HepG2 (cell line): Measurements from ENCODE around the gene AHNAK. TPM values are rescaled to one million over a fixed set of nuclear protein-coding genes. Genes with fewer than 3 reads are reported as not detected.

Experiments
- ATF1 ChIP-seq: IDR thresholded peaks from 2 replicates; pipeline ENCODE4 v1.6.1; 2016; ENCODE audit warnings: mild to moderate bottlenecking, control low read depth
- BCL6 ChIP-seq: IDR thresholded peaks from 2 replicates; pipeline ENCODE4 v1.6.1; 2016; ENCODE audit warnings: missing genetic modification reagents, missing compliant biosample characterization
- CEBPB ChIP-seq: IDR thresholded peaks from 2 replicates; pipeline ENCODE4 v1.6.1; 2011; ENCODE audit warnings: low read depth, low read length, improper control_type of control experiment, borderline replicate concordance
- EHMT2 ChIP-seq: fragments of 200-600 bp; sonication (generic); IDR thresholded peaks from 2 replicates; pipeline ENCODE4 v1.7.0; 2017; ENCODE audit warnings: antibody characterized with exemption, low read depth, low read length, borderline replicate concordance
- MAFG ChIP-seq: sonication (generic); formaldehyde crosslinking; IDR thresholded peaks from 2 replicates; pipeline ENCODE4 v1.5.1; 2020; ENCODE audit warnings: mild to moderate bottlenecking, missing genetic modification reagents
- NFYC ChIP-seq: IDR thresholded peaks from 2 replicates; pipeline ENCODE4 v1.6.1; 2016; ENCODE audit warnings: missing genetic modification reagents, missing compliant biosample characterization
- PRPF4 ChIP-seq: fragments of 200-400 bp; formaldehyde crosslinking; IDR thresholded peaks from 2 replicates; pipeline ENCODE4 v1.6.1; 2016; ENCODE audit warnings: low read length, low read depth; ENCODE audit not compliant: poor library complexity, severe bottlenecking
- RNF2 ChIP-seq: fragments of 450-650 bp; conservative IDR thresholded peaks from 2 replicates; pipeline ENCODE4 v1.6.1; 2016; ENCODE audit warnings: low read depth
- ZFAT ChIP-seq: sonication (generic); formaldehyde crosslinking; conservative IDR thresholded peaks from 2 replicates; pipeline ENCODE4 v1.8.1; 2023; ENCODE audit warnings: missing genetic modification reagents, inconsistent platforms
- ZFP37 ChIP-seq: sonication (generic); formaldehyde crosslinking; IDR thresholded peaks from 2 replicates; pipeline ENCODE4 v1.4.0; 2020; ENCODE audit warnings: missing genetic modification reagents, borderline replicate concordance
- ZNF225 ChIP-seq: sonication (generic); formaldehyde crosslinking; IDR thresholded peaks from 2 replicates; pipeline ENCODE4 v1.4.0; 2020; ENCODE audit warnings: mild to moderate bottlenecking, missing genetic modification reagents
- ZNF234 ChIP-seq: sonication (generic); formaldehyde crosslinking; conservative IDR thresholded peaks from 2 replicates; pipeline ENCODE4 v1.5.1; 2020; ENCODE audit warnings: mild to moderate bottlenecking, missing genetic modification reagents
- ZNF326 ChIP-seq: sonication (generic); formaldehyde crosslinking; IDR thresholded peaks from 2 replicates; pipeline ENCODE4 v1.4.0; 2020; ENCODE audit warnings: missing genetic modification reagents, borderline replicate concordance
- ZNF496 ChIP-seq: sonication (generic); formaldehyde crosslinking; IDR thresholded peaks from 2 replicates; pipeline ENCODE4 v1.8.1; 2023; ENCODE audit warnings: mild to moderate bottlenecking, moderate library complexity, missing genetic modification reagents; ENCODE audit not compliant: insufficient replicate concordance
- ZNF547 ChIP-seq: sonication (generic); formaldehyde crosslinking; IDR thresholded peaks from 2 replicates; pipeline ENCODE4 v1.5.1; 2020; ENCODE audit warnings: mild to moderate bottlenecking, missing genetic modification reagents
- ZNF747 ChIP-seq: sonication (generic); formaldehyde crosslinking; IDR thresholded peaks from 2 replicates; pipeline ENCODE4 v1.8.1; 2023; ENCODE audit warnings: missing genetic modification reagents, mild to moderate bottlenecking, borderline replicate concordance
- ZNF749 ChIP-seq: sonication (generic); formaldehyde crosslinking; IDR thresholded peaks from 2 replicates; pipeline ENCODE4 v1.8.0; 2022; ENCODE audit warnings: mild to moderate bottlenecking, missing genetic modification reagents, moderate library complexity, borderline replicate concordance
- ZNF878 ChIP-seq: sonication (generic); formaldehyde crosslinking; IDR thresholded peaks from 2 replicates; pipeline ENCODE4 v1.8.1; 2023; ENCODE audit warnings: mild to moderate bottlenecking, missing genetic modification reagents, moderate library complexity
- polyA plus RNA-seq, 8 experiments: library from polyadenylated mRNA; depleted of rRNA in 3 of 8; stranded (reverse) in 7 of 8; unstranded in 1 of 8; fragments of >200 nt; fragmentation: Illumina TruSeq in 4 of 8; extraction: Trizol in 4 of 8; gene quantifications; 2 replicates each; pipeline versions ENCODE4 v1.2.1 to v1.2.3, GENCODE V29; 2011 to 2016; ENCODE audit warnings: low read depth in 4 of 8, missing spikeins in 1 of 8, mixed read lengths in 1 of 8; ENCODE audit not compliant: insufficient read depth in 1 of 8
- total RNA-seq, 5 experiments: library from RNA; depleted of rRNA; stranded (reverse); fragments of >200 nt; fragmentation: Illumina TruSeq; extraction: Trizol; gene quantifications; 2 replicates each; pipeline ENCODE4 v1.2.3, GENCODE V29; 2016; ENCODE audit warnings: low read depth in 1 of 5
- TF ChIP-seq, protein P1 (sequence below): sonication (generic); formaldehyde crosslinking; IDR thresholded peaks from 2 replicates; pipeline ENCODE4 v1.4.0; 2020; ENCODE audit warnings: mild to moderate bottlenecking, missing genetic modification reagents, borderline replicate concordance
- TF ChIP-seq, protein P2 (sequence below): IDR thresholded peaks from 2 replicates; pipeline ENCODE4 v1.6.1; 2012; ENCODE audit warnings: inconsistent platforms
- TF ChIP-seq, protein P3 (sequence below): sonication (generic); formaldehyde crosslinking; IDR thresholded peaks from 2 replicates; pipeline ENCODE4 v1.4.0; 2020; ENCODE audit warnings: missing genetic modification reagents, borderline replicate concordance
- TF ChIP-seq, protein P4 (sequence below): sonication (generic); formaldehyde crosslinking; IDR thresholded peaks from 2 replicates; pipeline ENCODE4 v1.5.0; 2020; ENCODE audit warnings: missing genetic modification reagents, mild to moderate bottlenecking, borderline replicate concordance

AHNAK gene
- total and polyA plus RNA-seq, 2 of the 13 experiments (the other 11 are each of a cell fraction or from before 2014, with no cell fraction given): 23.4 to 25.0 TPM

DNA sequence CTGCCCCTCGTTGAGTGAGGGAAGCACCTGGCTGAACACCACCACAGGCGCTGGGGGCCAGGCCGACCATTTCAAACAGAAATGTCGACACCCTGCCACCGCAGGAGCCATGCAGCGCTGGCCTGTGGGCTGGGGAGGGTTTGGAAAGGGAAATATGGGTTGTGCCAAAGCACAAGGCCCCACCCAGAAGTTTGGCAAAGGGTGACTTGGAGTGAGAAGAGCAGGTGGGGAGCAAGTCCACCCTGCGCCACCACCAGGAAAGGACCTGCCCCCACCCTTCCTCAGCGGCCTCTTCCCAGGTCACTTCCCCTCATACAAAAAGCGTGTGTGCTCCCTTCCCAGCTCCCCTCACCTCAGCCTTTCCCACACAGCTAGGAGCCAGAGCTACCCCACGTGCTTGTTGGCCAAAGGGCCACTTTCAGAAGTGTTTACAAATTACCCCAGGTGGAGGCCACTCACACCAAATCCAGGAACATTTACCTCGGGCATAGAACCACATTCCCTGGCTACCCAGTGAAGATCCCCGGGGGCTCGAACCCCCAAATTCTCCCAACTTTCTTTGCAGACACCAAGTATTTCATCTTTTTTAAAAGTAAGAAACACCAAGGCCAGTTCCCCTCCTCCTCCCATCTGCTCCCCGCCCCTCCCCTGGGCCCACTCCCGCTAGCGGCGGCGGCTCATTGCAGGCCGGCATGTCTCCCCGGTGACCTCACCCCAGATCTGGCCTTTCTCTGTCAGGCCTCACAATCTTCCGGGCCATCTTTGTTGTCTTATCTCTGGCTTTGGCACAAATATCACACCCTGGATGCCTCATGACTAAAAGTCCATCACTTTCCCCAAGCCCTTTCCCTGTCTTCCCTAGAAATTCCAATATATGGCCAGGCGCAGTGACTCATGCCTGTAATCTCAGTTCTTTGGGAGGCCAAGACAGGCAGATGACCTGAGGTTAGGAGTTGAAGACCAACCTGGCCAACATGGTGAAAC is 148.3 kb downstream of the AHNAK start (continued):
- TF ChIP-seq, protein P1, sequence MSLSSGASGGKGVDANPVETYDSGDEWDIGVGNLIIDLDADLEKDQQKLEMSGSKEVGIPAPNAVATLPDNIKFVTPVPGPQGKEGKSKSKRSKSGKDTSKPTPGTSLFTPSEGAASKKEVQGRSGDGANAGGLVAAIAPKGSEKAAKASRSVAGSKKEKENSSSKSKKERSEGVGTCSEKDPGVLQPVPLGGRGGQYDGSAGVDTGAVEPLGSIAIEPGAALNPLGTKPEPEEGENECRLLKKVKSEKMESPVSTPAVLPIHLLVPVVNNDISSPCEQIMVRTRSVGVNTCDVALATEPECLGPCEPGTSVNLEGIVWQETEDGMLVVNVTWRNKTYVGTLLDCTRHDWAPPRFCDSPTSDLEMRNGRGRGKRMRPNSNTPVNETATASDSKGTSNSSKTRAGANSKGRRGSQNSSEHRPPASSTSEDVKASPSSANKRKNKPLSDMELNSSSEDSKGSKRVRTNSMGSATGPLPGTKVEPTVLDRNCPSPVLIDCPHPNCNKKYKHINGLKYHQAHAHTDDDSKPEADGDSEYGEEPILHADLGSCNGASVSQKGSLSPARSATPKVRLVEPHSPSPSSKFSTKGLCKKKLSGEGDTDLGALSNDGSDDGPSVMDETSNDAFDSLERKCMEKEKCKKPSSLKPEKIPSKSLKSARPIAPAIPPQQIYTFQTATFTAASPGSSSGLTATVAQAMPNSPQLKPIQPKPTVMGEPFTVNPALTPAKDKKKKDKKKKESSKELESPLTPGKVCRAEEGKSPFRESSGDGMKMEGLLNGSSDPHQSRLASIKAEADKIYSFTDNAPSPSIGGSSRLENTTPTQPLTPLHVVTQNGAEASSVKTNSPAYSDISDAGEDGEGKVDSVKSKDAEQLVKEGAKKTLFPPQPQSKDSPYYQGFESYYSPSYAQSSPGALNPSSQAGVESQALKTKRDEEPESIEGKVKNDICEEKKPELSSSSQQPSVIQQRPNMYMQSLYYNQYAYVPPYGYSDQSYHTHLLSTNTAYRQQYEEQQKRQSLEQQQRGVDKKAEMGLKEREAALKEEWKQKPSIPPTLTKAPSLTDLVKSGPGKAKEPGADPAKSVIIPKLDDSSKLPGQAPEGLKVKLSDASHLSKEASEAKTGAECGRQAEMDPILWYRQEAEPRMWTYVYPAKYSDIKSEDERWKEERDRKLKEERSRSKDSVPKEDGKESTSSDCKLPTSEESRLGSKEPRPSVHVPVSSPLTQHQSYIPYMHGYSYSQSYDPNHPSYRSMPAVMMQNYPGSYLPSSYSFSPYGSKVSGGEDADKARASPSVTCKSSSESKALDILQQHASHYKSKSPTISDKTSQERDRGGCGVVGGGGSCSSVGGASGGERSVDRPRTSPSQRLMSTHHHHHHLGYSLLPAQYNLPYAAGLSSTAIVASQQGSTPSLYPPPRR (CRISPR knock-in tag): no peak
- TF ChIP-seq, protein P2, sequence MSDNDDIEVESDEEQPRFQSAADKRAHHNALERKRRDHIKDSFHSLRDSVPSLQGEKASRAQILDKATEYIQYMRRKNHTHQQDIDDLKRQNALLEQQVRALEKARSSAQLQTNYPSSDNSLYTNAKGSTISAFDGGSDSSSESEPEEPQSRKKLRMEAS: peak; percentile 73; the same call in 1 of the 2 replicates
- TF ChIP-seq ZNF234 (CRISPR knock-in tag): no peak
- TF ChIP-seq ZNF878 (CRISPR knock-in tag): 0 out of 2 replicates have a peak, but pooled peaks have one; percentile 45
- TF ChIP-seq ZNF547 (CRISPR knock-in tag): no peak
- no peak for TF ChIP-seq ZFAT (CRISPR knock-in tag)
- TF ChIP-seq RNF2: no peak
- no peak for TF ChIP-seq ATF1 (CRISPR knock-in tag)
- TF ChIP-seq, protein P3, sequence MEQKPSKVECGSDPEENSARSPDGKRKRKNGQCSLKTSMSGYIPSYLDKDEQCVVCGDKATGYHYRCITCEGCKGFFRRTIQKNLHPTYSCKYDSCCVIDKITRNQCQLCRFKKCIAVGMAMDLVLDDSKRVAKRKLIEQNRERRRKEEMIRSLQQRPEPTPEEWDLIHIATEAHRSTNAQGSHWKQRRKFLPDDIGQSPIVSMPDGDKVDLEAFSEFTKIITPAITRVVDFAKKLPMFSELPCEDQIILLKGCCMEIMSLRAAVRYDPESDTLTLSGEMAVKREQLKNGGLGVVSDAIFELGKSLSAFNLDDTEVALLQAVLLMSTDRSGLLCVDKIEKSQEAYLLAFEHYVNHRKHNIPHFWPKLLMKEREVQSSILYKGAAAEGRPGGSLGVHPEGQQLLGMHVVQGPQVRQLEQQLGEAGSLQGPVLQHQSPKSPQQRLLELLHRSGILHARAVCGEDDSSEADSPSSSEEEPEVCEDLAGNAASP (CRISPR knock-in tag): no peak
- TF ChIP-seq CEBPB: no peak
- TF ChIP-seq NFYC (CRISPR knock-in tag): no peak
- TF ChIP-seq ZNF496 (CRISPR knock-in tag): no peak
- TF ChIP-seq, protein P4, sequence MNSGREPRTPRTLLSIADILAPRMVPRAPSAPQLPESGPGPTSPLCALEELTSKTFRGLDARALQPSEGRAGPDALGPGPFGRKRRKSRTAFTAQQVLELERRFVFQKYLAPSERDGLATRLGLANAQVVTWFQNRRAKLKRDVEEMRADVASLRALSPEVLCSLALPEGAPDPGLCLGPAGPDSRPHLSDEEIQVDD (CRISPR knock-in tag): no peak
- TF ChIP-seq MAFG: no peak
- TF ChIP-seq EHMT2: no peak
- no peak for TF ChIP-seq ZNF747 (CRISPR knock-in tag)
- no peak for TF ChIP-seq PRPF4
- TF ChIP-seq BCL6: 0 out of 2 replicates have a peak, but pooled peaks have one; percentile 19
- TF ChIP-seq ZNF749 (CRISPR knock-in tag): 0 out of 2 replicates have a peak, but pooled peaks have one; percentile 33
- TF ChIP-seq ZNF225 (CRISPR knock-in tag): no peak; the same call in 1 of the 2 replicates
- no peak for TF ChIP-seq ZFP37 (CRISPR knock-in tag)
- no peak for TF ChIP-seq ZNF326 (CRISPR knock-in tag)
